Measurements from ENCODE around the gene ROS1.

ROS1 gene

GRCh38 chr6:117396228-117396627, 29.5 kb downstream of the ROS1 start:
- no peak for DNase-seq (ENCODE audit: extremely low read depth, low read depth)

GRCh38 chr6:117395164-117395563, 30.6 kb downstream of the ROS1 start:
- TF ChIP-seq CTCF (IDR thresholded peaks at IDR 0.05; ENCODE audit: low read depth, low read length), result no peak

More at GRCh38 chr6:117396228-117396627, 29.5 kb downstream of the ROS1 start:
- no peak for TF ChIP-seq CTCF (IDR thresholded peaks at IDR 0.05; ENCODE audit: low read depth, low read length)

GRCh38 chr6:117393045-117393444, 32.7 kb downstream of the ROS1 start:
- no peak for DNase-seq (ENCODE audit: extremely low read depth, low read depth)
- TF ChIP-seq CTCF (IDR thresholded peaks at IDR 0.05; ENCODE audit: low read depth, low read length), result no peak

More at GRCh38 chr6:117395164-117395563, 30.6 kb downstream of the ROS1 start:
- DNase-seq (ENCODE audit: extremely low read depth, low read depth), result no peak

GRCh38 chr6:117391874-117392583, 33.7 kb downstream of the ROS1 start:
- TF ChIP-seq CTCF (IDR thresholded peaks at IDR 0.05; ENCODE audit: low read depth, low read length), result no peak
- no peak for DNase-seq (ENCODE audit: extremely low read depth, low read depth)

GRCh38 chr6:117389227-117390057, 36.3 kb downstream of the ROS1 start:
- no peak for TF ChIP-seq CTCF (IDR thresholded peaks at IDR 0.05; ENCODE audit: low read depth, low read length)
- DNase-seq (ENCODE audit: extremely low read depth, low read depth), result no peak

- DNase-seq (ENCODE audit: extremely low read depth, low read depth), result no peak
- TF ChIP-seq CTCF (IDR thresholded peaks at IDR 0.05; ENCODE audit: low read depth, low read length), result no peak
Measured at GRCh38 chr6:117387454-117387974, 38.2 kb downstream of the ROS1 start.

- TF ChIP-seq CTCF (IDR thresholded peaks at IDR 0.05; ENCODE audit: low read depth, low read length), result no peak
- no peak for DNase-seq (ENCODE audit: extremely low read depth, low read depth)
Measured at GRCh38 chr6:117384659-117385058, 41.1 kb downstream of the ROS1 start.
